PC-9 (cell line): ENCODE measurements around the gene SLC39A13.

Experiments
- CTCF ChIP-seq: fragments of 200-600 bp; sonication (generic); conservative IDR thresholded peaks from 2 replicates; pipeline ENCODE4 v1.6.1; 2017; ENCODE audit warnings: mixed run types, antibody characterized with exemption, mild to moderate bottlenecking, moderate library complexity
- EZH2 ChIP-seq: fragments of 200-600 bp; sonication (generic); IDR thresholded peaks from 2 replicates; pipeline ENCODE4 v1.8.0; 2017; ENCODE audit warnings: antibody characterized with exemption, low read depth

- no peak for TF ChIP-seq CTCF
- TF ChIP-seq EZH2 = no peak
These were observed 28.3 kb downstream of the SLC39A13 start for GRCh38 chr11:47436726-47437125.
